ENCODE data around the gene PABPC5. TPM values are rescaled to one million over a fixed set of nuclear protein-coding genes. Genes with fewer than 3 reads are reported as not detected.

Gene PABPC5
- total RNA-seq, 1 experiment from 2014 or later = not detected

DNA sequence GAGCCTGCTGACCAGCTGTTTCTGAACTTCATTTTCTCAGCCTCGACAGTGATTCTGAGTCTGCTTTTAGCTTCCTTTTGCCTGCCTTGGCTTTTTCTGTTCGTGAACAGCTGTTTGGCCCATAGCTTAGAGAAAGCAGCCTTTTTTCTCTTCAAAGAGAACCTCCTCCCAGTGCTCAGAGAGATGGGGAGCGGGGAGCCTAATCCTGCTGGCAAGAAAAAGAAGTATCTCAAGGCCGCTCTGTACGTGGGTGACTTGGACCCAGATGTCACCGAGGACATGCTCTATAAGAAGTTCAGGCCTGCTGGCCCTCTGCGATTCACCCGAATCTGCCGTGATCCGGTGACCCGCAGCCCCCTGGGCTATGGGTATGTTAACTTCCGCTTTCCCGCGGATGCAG is 756 bp downstream of the PABPC5 start:
- no peaks in the 10 kb centered on the region for H3K4me1 ChIP-seq

More for the DNA sequence above, 756 bp downstream of the PABPC5 start:
- TF ChIP-seq, protein P1, sequence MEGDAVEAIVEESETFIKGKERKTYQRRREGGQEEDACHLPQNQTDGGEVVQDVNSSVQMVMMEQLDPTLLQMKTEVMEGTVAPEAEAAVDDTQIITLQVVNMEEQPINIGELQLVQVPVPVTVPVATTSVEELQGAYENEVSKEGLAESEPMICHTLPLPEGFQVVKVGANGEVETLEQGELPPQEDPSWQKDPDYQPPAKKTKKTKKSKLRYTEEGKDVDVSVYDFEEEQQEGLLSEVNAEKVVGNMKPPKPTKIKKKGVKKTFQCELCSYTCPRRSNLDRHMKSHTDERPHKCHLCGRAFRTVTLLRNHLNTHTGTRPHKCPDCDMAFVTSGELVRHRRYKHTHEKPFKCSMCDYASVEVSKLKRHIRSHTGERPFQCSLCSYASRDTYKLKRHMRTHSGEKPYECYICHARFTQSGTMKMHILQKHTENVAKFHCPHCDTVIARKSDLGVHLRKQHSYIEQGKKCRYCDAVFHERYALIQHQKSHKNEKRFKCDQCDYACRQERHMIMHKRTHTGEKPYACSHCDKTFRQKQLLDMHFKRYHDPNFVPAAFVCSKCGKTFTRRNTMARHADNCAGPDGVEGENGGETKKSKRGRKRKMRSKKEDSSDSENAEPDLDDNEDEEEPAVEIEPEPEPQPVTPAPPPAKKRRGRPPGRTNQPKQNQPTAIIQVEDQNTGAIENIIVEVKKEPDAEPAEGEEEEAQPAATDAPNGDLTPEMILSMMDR (IDR thresholded peaks at IDR 0.05; ENCODE audit: insufficient read depth in 1 of 2, low read depth in 1 of 2, low read length in 1 of 2, severe bottlenecking in 1 of 2, unreplicated experiment in 1 of 2) = no peak
- Histone ChIP-seq H3K36me3 (ENCODE audit: control insufficient read depth, insufficient read depth, low read length) (no peaks in the 10 kb centered on the region), H3K9me3 (no peaks in the 10 kb centered on the region), H3K4me3 (ENCODE audit: low read depth, low read length) (no peak overlapping the region), H3K27me3 (replicated peaks; ENCODE audit: control insufficient read depth, insufficient read depth, low read length) (no peaks in the 10 kb centered on the region)
- ChIA-PET CTCF (no interaction called here), POLR2A (no interaction called here)
- intact Hi-C loops (cut with micrococcal nuclease; ENCODE audit: unreplicated experiment) = no loop called here
- Mint-ChIP-seq H3K36me3 (ENCODE audit: insufficient read depth, unreplicated experiment) (no peaks in the 10 kb centered on the region), H3K4me3 (ENCODE audit: unreplicated experiment) (no peak overlapping the region), H3K27ac (ENCODE audit: unreplicated experiment) (no peak overlapping the region), H3K4me1 (ENCODE audit: low read depth, unreplicated experiment) (no peaks in the 10 kb centered on the region), H3K27me3 (ENCODE audit: insufficient read depth, unreplicated experiment) (peaks cover 2% of the 10 kb centered on the region), H3K9me3 (ENCODE audit: unreplicated experiment) (no peaks in the 10 kb centered on the region)
- no peak for DNase-seq
- BruUV-seq (replicated peaks) = no TSS peak
